GM19397 (cell line): ENCODE results near the gene LAMC3.

Experiments used
- ATAC-seq: cut with Tn5 transposase; IDR thresholded peaks from one replicate; pipeline ENCODE4 v1.9.1; 2021; ENCODE audit warnings: mild to moderate bottlenecking, moderate library complexity; ENCODE audit not compliant: unreplicated experiment

Gene LAMC3

DNA sequence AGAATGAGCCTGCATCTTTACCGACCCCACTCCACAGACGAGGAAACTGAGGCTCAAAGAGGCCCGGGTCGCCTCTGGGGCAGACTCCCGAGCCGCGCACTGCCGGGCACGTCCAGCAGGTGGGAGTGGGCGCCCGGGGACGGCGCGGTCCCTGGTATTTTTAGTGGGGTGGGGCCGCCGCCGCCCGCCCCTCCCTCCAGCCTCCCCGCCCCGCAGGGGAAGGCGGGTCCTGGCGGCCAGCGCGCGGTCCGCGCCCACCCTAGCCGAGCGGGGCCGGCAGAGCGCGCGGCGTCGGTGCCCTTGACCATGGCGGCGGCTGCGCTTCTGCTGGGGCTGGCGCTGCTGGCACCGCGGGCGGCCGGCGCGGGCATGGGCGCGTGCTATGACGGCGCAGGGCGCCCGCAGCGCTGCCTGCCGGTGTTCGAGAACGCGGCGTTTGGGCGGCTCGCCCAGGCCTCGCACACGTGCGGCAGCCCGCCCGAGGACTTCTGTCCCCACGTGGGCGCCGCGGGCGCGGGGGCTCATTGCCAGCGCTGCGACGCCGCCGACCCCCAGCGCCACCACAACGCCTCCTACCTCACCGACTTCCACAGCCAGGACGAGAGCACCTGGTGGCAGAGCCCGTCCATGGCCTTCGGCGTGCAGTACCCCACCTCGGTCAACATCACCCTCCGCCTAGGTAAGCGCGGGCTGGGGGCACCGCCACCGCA, at the start of gene LAMC3:
Gene LAMC3 (plus strand): TSS at position 266 of the 710 bp plus-strand sequence. CDS start 41 bp downstream, at position 307.
- no peak for ATAC-seq

DNA sequence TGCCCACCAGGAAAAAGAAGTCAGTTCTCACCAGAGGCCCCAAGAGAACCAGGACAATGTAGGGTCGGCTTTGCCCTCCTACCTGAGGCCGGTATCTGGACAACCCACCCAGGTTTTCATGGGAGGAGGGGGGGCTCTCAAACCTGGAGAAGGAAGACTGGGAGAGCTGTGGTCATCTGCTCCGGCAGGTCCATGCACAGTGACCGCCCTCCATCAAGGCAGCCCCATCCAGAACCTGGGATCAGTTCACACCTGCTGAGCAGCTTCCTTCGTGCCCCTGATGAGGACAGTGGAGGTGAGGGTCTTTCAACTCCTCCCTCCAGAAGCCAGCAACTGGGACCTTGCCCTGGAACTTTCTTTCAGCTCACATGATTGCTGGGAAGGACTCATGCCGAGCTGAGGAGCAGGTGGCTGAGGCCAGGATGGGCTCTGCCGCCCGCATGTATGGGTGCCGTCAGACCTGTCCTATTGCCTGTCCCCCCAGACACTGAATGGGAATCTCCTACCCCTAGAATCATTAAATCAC, 49.1 kb upstream of the LAMC3 start:
- no peak for ATAC-seq

DNA sequence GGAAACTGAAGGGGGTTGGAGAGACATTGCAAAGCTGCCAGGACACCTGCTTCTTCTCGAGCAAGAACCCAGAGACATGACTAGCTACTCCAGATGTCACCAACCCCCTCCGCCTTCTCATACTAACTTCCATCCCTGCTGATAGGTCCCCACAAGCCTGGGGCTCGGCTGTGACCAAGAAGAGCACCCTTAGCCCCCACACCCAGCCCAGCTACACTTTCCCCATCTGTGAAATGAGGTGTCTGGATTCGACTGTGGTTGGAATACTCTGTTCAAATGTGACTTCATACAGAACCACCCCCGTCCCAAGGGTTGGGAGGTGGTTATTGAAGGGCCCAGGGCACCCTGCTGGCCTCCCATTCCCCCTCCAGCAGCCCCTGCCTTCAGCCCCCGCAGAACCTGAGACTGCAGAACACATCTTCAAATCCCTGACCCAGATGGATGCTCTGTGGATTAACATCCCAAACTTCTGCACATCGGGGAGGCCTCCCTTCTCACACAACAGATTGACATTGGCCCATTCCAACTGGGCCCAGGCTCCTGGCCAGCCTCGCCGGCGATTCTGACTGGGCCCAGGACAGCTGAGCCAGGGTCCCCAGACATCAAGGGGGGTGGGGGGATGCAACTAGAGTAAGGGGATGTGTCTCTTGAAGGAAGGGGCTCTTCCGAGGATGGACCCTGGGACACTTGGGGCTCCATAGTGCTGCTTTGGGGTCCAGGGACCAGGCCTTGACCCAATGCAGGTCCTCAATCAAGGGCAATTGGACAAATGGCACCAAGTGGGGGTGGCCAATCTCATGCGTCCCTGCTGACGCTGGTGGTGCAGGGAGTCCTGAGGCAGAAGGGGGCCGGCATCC, 48.2 kb upstream of the LAMC3 start:
- no peak for ATAC-seq

DNA sequence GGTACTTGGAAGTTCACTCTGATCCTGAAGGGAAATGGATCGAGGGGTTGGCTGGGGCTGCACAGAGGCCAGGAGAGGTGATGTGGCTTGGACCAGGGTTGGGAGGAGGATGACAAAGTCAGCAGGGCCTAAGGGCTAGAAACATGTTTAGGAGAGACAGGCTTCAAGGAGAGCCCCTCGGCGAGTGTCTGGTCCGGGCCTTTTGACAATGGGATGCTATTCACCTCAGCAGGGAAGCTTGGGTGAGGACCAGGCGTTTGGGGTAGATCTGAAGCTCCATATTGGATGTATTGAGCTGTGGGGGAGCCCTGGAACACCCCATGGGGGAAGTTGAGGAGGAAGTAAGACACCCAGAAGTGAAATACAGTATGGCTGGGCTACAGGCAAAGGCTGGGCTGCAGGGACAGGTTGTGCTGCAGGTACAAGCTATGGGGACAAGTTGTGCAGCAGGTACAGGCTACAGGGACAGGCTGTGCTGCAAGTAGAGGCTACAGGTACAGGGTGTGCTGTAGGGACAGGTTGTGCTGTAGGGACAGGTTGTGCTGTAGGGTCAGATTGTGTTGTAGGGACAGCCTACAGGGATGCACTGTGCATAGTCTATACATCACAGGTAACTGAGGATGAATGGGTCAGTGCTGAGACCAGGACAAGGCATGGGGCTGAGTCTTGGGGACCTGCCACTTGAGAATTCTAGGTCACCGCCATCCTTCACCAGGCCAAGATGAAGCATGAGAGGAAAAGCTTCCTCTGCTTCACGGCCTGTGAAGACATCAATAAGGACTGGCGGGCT, 47.3 kb upstream of the LAMC3 start:
- no peak for ATAC-seq

DNA sequence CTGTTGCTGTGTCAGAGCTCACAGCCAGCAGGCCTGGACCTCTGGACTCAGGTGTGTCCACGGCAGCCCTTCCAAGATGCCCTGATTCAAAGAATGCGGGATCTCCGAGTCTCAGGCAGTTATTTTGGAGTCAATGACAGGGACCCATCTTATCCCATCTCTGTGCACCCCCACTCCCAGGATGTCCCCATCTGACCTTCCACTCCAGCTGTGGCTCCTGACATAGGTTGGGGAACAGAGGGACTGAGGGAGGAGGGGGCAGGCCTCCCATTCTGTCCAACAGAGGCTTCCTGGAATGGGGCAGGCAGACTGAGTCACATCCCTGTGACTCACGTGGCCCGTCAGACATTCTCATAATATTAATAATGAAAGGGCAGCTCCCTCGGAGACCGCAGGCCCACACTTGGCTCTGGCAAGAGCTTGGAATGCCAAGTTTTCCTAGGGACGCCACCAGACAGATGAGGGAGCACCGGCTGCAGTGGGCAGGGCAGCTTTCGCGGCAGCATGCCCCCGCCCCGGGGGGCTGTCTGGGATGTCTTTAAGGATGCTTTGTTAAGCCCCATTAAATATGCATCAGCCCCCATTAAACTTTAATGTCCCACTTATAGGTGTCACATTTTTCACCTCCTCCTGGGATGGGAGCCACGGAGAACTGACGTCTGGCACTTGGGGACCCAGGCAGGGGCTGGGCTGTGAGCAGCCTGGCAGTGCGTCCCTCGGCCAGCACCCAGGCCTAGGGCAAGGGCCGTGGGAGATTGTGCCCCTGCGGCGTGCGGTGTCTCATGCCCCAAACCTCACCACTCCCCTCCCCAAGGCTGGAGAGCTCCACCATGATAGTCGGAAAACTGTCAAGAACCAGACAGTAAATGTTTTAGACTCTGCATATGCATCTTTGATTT, 46.3 kb upstream of the LAMC3 start:
- no peak for ATAC-seq

DNA sequence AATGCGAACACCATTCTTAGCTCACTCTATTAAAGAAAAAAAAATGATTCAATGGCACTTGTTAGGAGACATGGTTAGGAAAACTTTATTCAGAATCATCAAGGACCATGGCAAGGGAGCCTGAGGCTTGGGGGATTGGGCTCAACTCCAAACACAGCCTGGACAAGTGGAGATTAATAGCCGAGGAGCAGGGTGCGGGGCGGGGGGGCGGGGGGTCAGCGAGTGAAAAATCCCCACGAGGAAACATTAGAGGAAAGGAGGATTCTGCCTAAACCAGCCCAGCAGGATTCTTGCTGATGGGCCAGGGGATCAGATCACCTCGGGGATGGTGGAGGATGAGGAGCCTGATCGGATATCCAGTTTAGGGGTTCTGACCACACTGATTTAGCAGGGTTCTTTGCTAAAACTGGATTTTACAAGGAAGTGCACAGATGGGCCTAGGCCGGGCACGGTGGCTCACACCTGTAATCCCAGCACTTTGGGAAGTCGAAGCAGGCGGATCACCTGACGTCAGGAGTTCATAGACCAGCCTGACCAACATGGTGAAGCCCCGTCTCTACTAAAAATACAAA, 45.6 kb upstream of the LAMC3 start:
- no peak for ATAC-seq

DNA sequence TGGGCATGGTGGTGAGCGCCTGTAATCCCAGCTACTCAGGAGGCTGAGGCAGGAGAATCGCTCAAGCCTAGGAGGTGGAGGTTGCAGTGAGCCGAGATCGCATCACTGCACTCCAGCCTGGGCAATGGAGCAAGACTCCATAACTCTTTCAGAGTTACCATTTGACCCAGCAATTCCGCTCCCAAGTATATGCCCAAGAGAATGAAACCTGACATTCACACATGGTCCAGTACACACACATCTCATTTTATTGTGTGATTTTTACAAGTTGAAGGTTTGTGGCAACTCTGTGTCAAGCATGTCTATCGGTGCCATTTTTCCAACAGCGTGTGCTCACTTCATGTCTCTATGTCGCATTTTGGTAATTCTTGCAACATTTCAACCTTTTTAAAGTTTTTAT, 45.1 kb upstream of the LAMC3 start:
- ATAC-seq, result no peak

DNA sequence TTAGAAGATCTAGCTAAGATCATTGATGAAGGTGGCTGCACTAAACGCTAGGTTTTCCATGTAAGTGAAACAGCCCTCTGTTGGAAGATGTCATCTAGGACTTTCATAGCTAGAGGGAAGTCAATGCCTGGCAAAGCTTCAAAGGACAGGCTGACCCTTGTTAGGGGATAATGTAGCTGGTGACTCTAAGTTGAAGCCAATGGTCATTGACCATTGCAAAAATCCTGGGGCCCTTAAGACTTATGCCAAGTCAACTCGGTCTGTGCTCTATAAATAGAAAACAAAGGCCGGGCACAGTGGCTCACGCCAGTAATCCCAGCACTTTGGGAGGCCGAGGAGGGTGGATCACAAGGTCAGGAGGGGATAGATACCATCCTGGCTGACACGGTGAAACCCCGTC, 43.3 kb upstream of the LAMC3 start:
- no peak for ATAC-seq

DNA sequence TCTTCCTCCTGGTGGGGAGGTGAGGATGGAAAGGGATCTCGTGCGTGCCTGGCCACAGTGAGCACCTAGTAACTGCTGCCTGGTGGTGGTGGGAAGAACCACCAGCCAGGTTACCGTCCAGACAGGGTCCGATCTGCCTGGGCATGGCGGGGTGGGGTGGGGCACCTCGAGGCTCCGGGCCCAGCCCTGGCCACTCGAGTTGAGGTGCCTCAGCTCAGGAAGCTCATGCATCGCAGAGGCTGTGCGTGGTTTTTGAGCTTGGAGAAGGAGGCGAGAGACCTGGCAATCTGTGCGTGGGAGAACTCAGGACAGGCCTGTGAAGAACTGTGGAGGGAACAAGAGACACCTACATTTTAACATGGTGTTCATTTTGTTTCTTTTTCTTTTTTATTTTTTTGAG, 38.9 kb upstream of the LAMC3 start:
- no peak for ATAC-seq

DNA sequence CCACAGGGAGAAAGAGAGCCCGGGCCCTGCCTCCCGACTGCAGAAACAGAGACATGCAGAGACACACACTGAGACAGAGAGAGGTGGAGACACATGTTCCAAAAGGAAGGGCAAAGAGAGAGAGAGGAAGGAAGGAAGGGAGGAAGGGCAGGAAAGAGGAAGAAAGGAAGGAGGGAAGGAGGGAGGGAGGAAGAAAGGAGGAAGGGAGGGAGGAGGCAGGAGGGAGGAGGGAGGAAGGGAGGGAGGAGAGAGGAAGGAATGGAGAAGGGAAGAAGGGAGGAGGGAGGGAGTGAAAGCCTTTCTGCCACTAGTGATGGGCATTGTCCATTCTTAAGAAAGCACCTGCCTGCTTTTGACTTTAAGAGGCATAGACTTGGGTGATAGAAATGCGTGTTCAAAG, 38.1 kb upstream of the LAMC3 start:
- ATAC-seq, result no peak

DNA sequence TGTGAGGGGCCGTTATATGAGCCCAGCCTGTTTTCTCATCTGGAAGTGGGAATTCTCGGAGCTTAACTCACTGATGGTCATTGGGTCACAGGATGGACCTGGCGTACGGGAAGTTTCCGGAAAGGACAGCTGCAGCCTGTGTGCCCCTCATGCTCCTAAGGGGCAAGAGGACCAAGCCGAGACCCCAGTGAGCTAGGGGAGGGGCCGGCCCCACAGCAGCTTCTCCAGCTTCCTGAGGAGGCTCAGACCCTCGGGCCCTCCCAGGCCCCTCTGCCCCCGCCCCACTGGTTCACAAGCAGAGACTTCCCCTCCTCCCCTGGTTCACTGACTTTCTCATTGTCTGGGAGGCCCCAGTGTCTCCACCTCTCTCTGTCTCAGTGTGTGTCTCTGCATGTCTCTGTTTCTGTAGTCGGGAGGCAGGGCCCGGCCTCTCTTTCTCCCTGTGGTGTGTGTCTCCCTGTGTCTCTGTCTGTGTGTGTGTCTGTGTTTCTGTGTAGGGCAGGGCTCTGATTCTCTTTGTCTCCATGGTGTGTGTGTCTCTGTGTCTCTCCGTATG, 37.6 kb upstream of the LAMC3 start:
- no peak for ATAC-seq

DNA sequence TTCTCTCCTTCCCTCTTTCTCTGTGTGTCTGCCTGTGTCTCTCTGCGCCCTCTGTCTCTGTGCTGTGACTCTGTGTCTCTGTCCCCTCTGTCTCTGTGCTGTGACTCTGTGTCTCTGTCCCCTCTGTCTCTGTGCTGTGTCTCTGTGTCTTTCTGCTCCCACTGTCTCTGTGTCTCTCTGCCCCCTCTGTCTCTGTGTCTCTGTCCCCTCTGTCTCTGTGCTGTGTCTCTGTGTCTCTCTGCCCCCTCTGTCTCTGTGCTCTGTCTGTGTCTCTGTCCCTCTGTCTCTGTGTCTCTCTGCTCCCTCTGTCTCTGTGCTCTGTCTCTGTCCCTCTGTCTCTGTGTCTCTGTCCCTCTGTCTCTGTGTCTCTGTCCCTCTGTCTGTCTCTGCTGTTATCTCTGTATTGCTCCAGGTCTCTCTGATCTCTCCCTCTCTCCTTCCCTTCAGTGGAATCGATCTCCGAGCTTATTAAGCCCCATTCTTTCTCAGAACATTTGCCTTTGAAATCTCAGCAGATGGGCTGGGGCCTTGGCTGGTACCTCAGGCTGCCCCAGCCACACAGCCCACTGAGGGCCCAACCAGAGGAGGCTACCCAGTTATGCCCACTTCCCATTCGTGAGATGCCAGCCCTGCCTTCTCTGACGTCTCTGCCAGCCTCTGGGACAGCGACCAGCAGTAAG, 36.6 kb upstream of the LAMC3 start:
- ATAC-seq, result no peak

DNA sequence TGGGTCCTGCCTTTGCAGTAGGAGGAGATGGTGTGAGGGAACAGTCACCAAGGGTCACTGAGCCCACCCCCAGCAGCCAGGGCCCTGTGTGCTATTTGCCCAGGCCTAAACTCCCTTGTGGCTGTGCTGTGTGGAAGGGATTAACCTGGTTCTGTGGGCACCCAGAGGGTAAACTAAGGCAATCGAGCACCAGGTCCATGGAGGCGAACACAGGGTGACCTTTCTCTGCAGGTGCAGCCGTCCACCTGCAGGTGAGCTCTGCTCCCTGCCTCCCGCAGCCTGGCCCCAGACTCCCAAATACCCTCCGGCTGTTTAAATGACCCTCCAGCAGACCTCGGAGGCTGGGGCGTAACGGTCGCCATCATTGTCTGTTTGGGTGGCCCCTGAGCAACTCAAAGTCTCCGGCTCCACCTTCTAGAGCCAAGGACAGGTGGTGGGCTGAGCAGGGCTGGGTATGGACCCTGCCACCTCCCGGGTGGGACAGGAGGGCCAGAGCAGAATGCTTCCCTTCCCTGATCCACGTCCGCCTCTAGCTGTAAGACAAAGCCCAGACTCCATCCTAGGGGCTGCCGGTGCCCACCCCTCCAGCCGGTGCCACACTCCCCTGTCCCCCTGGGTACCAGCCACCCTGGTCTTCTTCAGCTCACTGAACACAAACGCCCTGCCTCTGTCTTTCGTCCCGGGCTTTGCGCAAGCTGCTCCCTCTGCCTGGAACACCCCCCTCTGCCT, 35.9 kb upstream of the LAMC3 start:
- no peak for ATAC-seq

DNA sequence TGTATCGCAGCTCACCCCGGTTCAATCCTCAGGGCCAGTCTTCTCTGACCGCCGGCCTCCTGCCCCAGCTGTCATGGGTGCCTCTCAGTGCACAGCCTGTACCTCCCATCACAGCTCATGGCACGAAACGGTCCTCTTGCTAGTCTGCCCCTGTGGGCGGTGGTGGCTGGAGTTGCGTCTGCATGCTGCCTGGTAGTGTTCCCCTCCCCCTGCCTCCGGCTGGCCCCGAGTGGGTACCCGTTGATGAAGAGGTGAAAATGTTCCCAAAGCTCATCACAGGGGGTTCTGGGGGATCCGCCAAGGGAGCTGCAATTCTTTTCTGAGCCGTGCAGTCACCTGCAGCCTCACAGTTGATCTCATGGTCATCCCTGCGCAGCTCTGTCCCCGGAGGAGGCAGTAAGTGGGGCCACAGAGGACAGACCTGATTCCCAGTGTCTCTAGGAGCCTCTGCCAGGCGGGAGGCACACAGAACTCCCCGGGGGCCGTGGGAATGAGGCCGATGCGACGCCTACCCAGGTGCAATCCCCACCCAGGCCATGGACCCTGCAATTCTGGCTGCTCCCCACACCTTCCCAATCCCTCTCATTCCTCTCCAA, 35.2 kb upstream of the LAMC3 start:
- no peak for ATAC-seq

DNA sequence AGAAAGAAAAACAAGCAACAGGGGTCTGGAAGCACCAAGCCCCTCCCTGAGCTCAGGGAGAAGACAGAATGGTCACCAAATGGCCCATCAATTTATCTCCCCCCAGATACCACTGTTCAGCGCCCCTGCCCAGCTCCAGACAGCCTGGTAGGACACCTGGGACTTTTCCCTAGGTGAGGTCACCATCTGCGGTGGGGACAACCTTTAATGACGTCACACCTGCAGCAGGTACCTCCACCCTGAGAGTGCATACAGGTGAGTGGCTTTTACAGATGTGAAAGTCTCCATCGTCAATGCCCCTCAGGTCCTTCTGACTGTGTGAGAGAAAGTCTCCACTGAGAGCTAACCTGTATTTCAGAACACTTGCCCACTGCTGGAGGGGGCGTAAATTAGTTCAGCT, 34.3 kb upstream of the LAMC3 start:
- no peak for ATAC-seq

DNA sequence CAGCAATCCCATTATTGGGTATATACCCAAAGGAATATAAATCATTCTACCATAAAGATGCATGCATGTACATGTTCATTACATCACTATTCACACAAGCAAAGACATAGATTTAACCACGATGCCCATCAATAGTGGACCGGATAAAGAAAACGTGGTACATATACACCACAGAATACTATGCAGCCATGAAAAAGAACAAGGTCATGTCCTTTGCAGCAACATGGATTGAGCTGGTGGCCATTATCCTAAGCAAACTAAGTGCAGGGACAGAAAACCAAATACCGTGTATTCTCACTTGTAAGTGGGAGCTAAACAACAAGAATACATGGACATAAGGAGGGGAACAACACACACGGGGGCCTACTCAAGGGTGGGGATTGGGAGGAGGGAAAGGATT, 33.8 kb upstream of the LAMC3 start:
- no peak for ATAC-seq

DNA sequence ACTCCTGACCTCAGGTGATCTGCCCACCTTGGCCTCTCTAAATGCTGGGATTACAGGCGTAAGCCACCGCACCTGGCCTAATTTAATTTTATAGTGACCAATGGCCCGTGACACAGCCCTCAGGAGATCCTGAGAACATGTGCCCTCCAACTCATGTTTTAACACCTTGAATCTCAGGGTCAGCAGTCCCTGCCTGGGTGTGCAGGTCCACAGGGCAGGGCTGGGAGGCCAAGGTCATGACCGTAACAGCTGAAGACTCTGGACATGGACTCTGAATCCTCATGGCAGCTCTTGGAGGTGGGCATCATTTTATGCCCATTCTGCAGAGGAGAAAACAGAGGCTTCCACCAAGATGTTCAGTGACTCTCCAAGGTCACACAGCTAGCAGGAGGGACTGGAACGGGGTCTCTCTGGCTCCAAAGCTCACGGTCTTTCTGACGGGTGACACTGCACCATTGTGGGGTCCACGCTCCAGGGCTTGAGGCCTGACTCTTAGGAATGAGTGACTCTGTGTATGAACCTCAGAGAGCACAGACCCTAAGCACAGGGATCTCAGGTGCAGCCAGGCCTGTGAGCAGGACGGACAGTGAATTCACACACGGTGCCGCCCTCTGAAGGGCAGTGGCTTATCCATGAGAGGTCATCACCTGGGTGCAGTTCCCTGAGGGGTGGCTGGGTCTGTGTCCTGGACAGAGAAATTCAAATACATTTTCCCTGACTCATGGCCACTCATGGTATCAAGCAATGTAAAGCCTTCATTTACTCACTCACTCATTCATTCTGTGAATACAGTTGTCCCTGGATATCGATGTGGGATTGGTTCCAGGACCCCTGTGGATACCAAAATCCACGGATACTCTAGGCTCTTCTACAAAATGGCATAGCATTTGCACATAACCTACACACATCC, 32.8 kb upstream of the LAMC3 start:
- ATAC-seq, result no peak
